PC-3 (cell line): ENCODE measurements around the gene KIF15. TPM values are rescaled to one million over a fixed set of nuclear protein-coding genes. Genes with fewer than 3 reads are reported as not detected.

ENCODE experiments used
- ATAC-seq: fragments of 200-7000 bp; cut with Tn5 transposase; 2 replicates; pipeline ENCODE4 v1.9.1; 2020; ENCODE audit warnings: mild to moderate bottlenecking, moderate library complexity
- BruUV-seq: library from RNA; stranded (reverse); fragments of 400-500 nt; replicated peaks from 2 replicates; lab custom pipeline; 2021; lab: Mats Ljungman, UMichigan
- CTCF ChIA-PET: fragments of 300-600 bp; sonication (Branson Sonifier 250); formaldehyde crosslinking; loops from one replicate; lab custom pipeline; 2022; ENCODE audit warnings: antibody characterized with exemption; lab: Charles Lee
- POLR2A ChIA-PET: fragments of 300-600 bp; sonication (Branson Sonifier 250); formaldehyde crosslinking; loops from one replicate; lab custom pipeline; 2022; ENCODE audit warnings: antibody characterized with exemption; ENCODE audit not compliant: unreplicated experiment; lab: Charles Lee
- DNase-seq: peaks from one replicate; pipeline ENCODE4 v3.0.0-alpha.2; 2015
- H2AFZ ChIP-seq: fragments of 300-600 bp; sonication (generic); 2 replicates; pipeline ENCODE4 v1.6.0; 2016; ENCODE audit warnings: antibody characterized with exemption, low read length
- H3F3A ChIP-seq: fragments of 300-600 bp; sonication (generic); one replicate; pipeline ENCODE4 v1.6.0; 2017; ENCODE audit warnings: antibody characterized with exemption, low read length, control low read depth, mild to moderate bottlenecking; ENCODE audit not compliant: unreplicated experiment
- H3K27ac ChIP-seq: fragments of 300-600 bp; sonication (generic); 2 replicates; pipeline ENCODE4 v1.5.1; 2016; ENCODE audit warnings: mild to moderate bottlenecking, low read length
- H3K27me3 ChIP-seq: fragments of 300-600 bp; sonication (generic); 2 replicates; pipeline ENCODE4 v1.6.1; 2016; ENCODE audit warnings: low read length, mixed read lengths
- H3K36me3 ChIP-seq: fragments of 300-600 bp; sonication (generic); 2 replicates; pipeline ENCODE4 v1.6.1; 2016; ENCODE audit warnings: low read depth, mixed run types, low read length, mixed read lengths
- H3K4me1 ChIP-seq: fragments of 300-600 bp; sonication (generic); 2 replicates; pipeline ENCODE4 v1.5.1; 2016; ENCODE audit warnings: low read length; ENCODE audit not compliant: insufficient read depth
- H3K4me2 ChIP-seq: fragments of 300-600 bp; sonication (generic); 2 replicates; pipeline ENCODE4 v1.6.0; 2016; ENCODE audit warnings: low read length
- H3K4me3 ChIP-seq: fragments of 300-600 bp; sonication (generic); 2 replicates; pipeline ENCODE4 v1.5.1; 2016; ENCODE audit warnings: mild to moderate bottlenecking, low read length, mixed read lengths
- H3K79me2 ChIP-seq: fragments of 300-600 bp; sonication (generic); 2 replicates; pipeline ENCODE4 v1.6.1; 2017; ENCODE audit warnings: low read length, mixed read lengths
- H3K9ac ChIP-seq: fragments of 300-600 bp; sonication (generic); 2 replicates; pipeline ENCODE4 v1.6.0; 2016; ENCODE audit warnings: mild to moderate bottlenecking, low read length
- H3K9me2 ChIP-seq: fragments of 300-600 bp; sonication (generic); replicated peaks from 2 replicates; pipeline ENCODE4 v1.6.1; 2016; ENCODE audit warnings: mixed run types, low read length, mixed read lengths
- H3K9me3 ChIP-seq: fragments of 300-600 bp; sonication (generic); 2 replicates; pipeline ENCODE4 v1.6.1; 2016; ENCODE audit warnings: low read length, mixed read lengths
- H4K20me1 ChIP-seq: fragments of 300-600 bp; sonication (generic); 2 replicates; pipeline ENCODE4 v1.6.1; 2016; ENCODE audit warnings: low read length, mixed read lengths
- CTCF ChIP-seq: fragments of 300-600 bp; sonication (generic); conservative IDR thresholded peaks from 2 replicates; pipeline ENCODE4 v1.5.1; 2017; ENCODE audit warnings: antibody characterized with exemption, low read depth, mild to moderate bottlenecking, low read length
- EZH2 ChIP-seq: fragments of 300-600 bp; sonication (generic); IDR thresholded peaks from one replicate; pipeline ENCODE4 v1.6.1; 2017; ENCODE audit warnings: antibody characterized with exemption, mild to moderate bottlenecking, low read length; ENCODE audit not compliant: unreplicated experiment
- EZH2phosphoT487 ChIP-seq: fragments of 300-600 bp; sonication (generic); IDR thresholded peaks from 2 replicates; pipeline ENCODE4 v1.6.1; 2018; ENCODE audit warnings: mild to moderate bottlenecking, antibody characterized with exemption, low read length, borderline replicate concordance
- intact Hi-C: fragments of 100-400 bp; cut with micrococcal nuclease; formaldehyde crosslinking; loops from 2 replicates; pipeline ENCODE4 v1.9.0; 2023
- total RNA-seq: library from RNA; depleted of rRNA; stranded (reverse); fragments of >200 nt; gene quantifications from 2 replicates; pipeline ENCODE4 v1.2.3, GENCODE V29; 2014

KIF15 gene
- total RNA-seq, 1 experiment from 2014 or later = 19.1 TPM

- TF ChIP-seq EZH2phosphoT487 = no peak
- TF ChIP-seq CTCF = no peak
- TF ChIP-seq EZH2 = no peak
- Histone ChIP-seq H3K36me3 (peaks cover 48% of the 10 kb centered on the region), H3K27me3 (no peaks in the 10 kb centered on the region), H3K9me3 (no peaks in the 10 kb centered on the region), H3K27ac (no peak overlapping the region), H4K20me1 (no peaks in the 10 kb centered on the region), H3K9me2 (no peaks in the 10 kb centered on the region), H3K4me1 (no peaks in the 10 kb centered on the region), H3K4me2 (no peak overlapping the region), H3K4me3 (no peak overlapping the region), H3F3A (no peaks in the 10 kb centered on the region), H3K79me2 (no peaks in the 10 kb centered on the region), H3K9ac (no peak overlapping the region), H2AFZ (no peak overlapping the region)
- CTCF ChIA-PET = no interaction called here
- POLR2A ChIA-PET = no interaction called here
- BruUV-seq = no TSS peak
- intact Hi-C loops = no loop called here
- no peak for DNase-seq
- ATAC-seq = no peak
Observed at GRCh38 chr3:44827196-44827595, 65.6 kb downstream of the KIF15 start.

- H3K36me3 ChIP-seq = peaks cover 68% of the 10 kb centered on the region
- H4K20me1 ChIP-seq = no peaks in the 10 kb centered on the region
- ChIA-PET POLR2A (no interaction called here), CTCF (no interaction called here)
- no peak overlapping the region for H3K9ac ChIP-seq
- H3K9me3 ChIP-seq = no peaks in the 10 kb centered on the region
- H3F3A ChIP-seq = no peaks in the 10 kb centered on the region
- H3K9me2 ChIP-seq = no peaks in the 10 kb centered on the region
- H3K27me3 ChIP-seq = no peaks in the 10 kb centered on the region
- ATAC-seq = no peak
- H3K27ac ChIP-seq = no peak overlapping the region
- DNase-seq = no peak
- TF ChIP-seq EZH2 (no peak), EZH2phosphoT487 (no peak), CTCF (no peak)
- H3K4me2 ChIP-seq = no peak overlapping the region
- BruUV-seq = no TSS peak
- H3K79me2 ChIP-seq = no peaks in the 10 kb centered on the region
- H3K4me3 ChIP-seq = no peak overlapping the region
- no peaks in the 10 kb centered on the region for H3K4me1 ChIP-seq
- H2AFZ ChIP-seq = no peak overlapping the region
- intact Hi-C loops = no loop called here
Observed at GRCh38 chr3:44831232-44831631, 69.6 kb downstream of the KIF15 start.

GRCh38 chr3:44832032-44832431 is 70.4 kb downstream of the KIF15 start:
- Histone ChIP-seq H3K4me2 (no peak overlapping the region), H4K20me1 (no peaks in the 10 kb centered on the region), H3F3A (no peaks in the 10 kb centered on the region), H3K27me3 (no peaks in the 10 kb centered on the region), H3K27ac (no peak overlapping the region), H3K4me3 (no peak overlapping the region), H3K79me2 (no peaks in the 10 kb centered on the region), H3K4me1 (no peaks in the 10 kb centered on the region), H3K9ac (no peak overlapping the region), H3K9me3 (no peaks in the 10 kb centered on the region), H3K9me2 (no peaks in the 10 kb centered on the region), H2AFZ (no peak overlapping the region), H3K36me3 (peaks cover 73% of the 10 kb centered on the region)
- no peak for ATAC-seq
- DNase-seq = no peak
- ChIA-PET CTCF (no interaction called here), POLR2A (no interaction called here)
- intact Hi-C loops = no loop called here
- no TSS peak for BruUV-seq
- TF ChIP-seq EZH2phosphoT487 = no peak
- no peak for TF ChIP-seq CTCF
- TF ChIP-seq EZH2 = no peak
